HEK293 (cell line): ENCODE data around the gene LYL1.

Experiments
- CTCF ChIA-PET: fragments of 350-600 bp; formaldehyde crosslinking; extraction: SDS; loops from one replicate; lab custom pipeline; 2021; ENCODE audit warnings: antibody characterized with exemption; lab: Yijun Ruan, JAX
- POLR2A ChIA-PET: fragments of 300-600 bp; formaldehyde crosslinking; extraction: SDS; loops from one replicate; lab custom pipeline; 2020; ENCODE audit warnings: antibody characterized with exemption, inconsistent platforms; lab: Yijun Ruan, JAX
- H3K27ac ChIP-seq: fragments of 200-500 bp; sonication (Bioruptor generic); 2 replicates; pipeline ENCODE4 v1.5.1; 2014; ENCODE audit warnings: low read depth, low read length, control low read depth, inconsistent platforms; ENCODE audit errors: extremely low read depth
- H3K36me3 ChIP-seq, 2 experiments: fragments of 200-500 bp in 1 of 2; sonication (Bioruptor generic) in 1 of 2; 1 replicate in 1 of 2; 2 replicates in 1 of 2; pipeline ENCODE4 v1.5.1; 2014 to 2017; ENCODE audit warnings: inconsistent platforms in 2 of 2, low read length in 2 of 2; ENCODE audit not compliant: control insufficient read depth in 2 of 2, insufficient read depth in 1 of 2
- H3K4me1 ChIP-seq: fragments of 200-500 bp; sonication (Bioruptor generic); 2 replicates; pipeline ENCODE4 v1.5.1; 2014; ENCODE audit warnings: mild to moderate bottlenecking, low read length, inconsistent platforms; ENCODE audit not compliant: control insufficient read depth, insufficient read depth
- H3K4me3 ChIP-seq: 2 replicates; pipeline ENCODE4 v1.5.1; 2011; ENCODE audit warnings: low read depth, mild to moderate bottlenecking, control low read depth, low read length, moderate library complexity
- H3K9me3 ChIP-seq: fragments of 200-500 bp; sonication (Bioruptor generic); 2 replicates; pipeline ENCODE4 v1.5.1; 2014; ENCODE audit warnings: low read depth, low read length, inconsistent platforms; ENCODE audit not compliant: control insufficient read depth, insufficient read depth
- IKZF3 ChIP-seq: fragments of 450-650 bp; IDR thresholded peaks from 2 replicates; pipeline ENCODE4 v1.5.0; 2018; ENCODE audit warnings: missing biosample characterization, mild to moderate bottlenecking, missing genetic modification characterization, moderate library complexity
- KLF10 ChIP-seq: fragments of 450-650 bp; IDR thresholded peaks from 2 replicates; pipeline ENCODE4 v1.5.1; 2018; ENCODE audit warnings: missing biosample characterization, mild to moderate bottlenecking, missing genetic modification characterization
- KLF7 ChIP-seq: fragments of 450-650 bp; formaldehyde crosslinking; IDR thresholded peaks from 2 replicates; pipeline ENCODE4 v1.5.1; 2016; ENCODE audit warnings: missing biosample characterization, missing genetic modification characterization, borderline replicate concordance
- MZF1 ChIP-seq: fragments of 450-650 bp; formaldehyde crosslinking; IDR thresholded peaks from 2 replicates; pipeline ENCODE4 v1.5.1; 2017; ENCODE audit warnings: missing biosample characterization, missing genetic modification characterization, borderline replicate concordance
- PATZ1 ChIP-seq: fragments of 450-650 bp; formaldehyde crosslinking; IDR thresholded peaks from 2 replicates; pipeline ENCODE4 v1.5.1; 2016; ENCODE audit warnings: missing biosample characterization, missing genetic modification characterization
- PRDM1 ChIP-seq: fragments of 450-650 bp; formaldehyde crosslinking; IDR thresholded peaks from 2 replicates; pipeline ENCODE4; 2016; ENCODE audit warnings: missing biosample characterization, missing genetic modification characterization
- SCRT2 ChIP-seq: fragments of 450-650 bp; formaldehyde crosslinking; IDR thresholded peaks from 2 replicates; pipeline ENCODE4 v1.5.1; 2016; ENCODE audit warnings: missing biosample characterization, missing genetic modification characterization
- TSHZ1 ChIP-seq: fragments of 450-650 bp; formaldehyde crosslinking; IDR thresholded peaks from 2 replicates; pipeline ENCODE4 v1.5.1; 2016; ENCODE audit warnings: missing biosample characterization, missing genetic modification characterization, borderline replicate concordance
- WT1 ChIP-seq: fragments of 450-650 bp; formaldehyde crosslinking; IDR thresholded peaks from 2 replicates; pipeline ENCODE4 v1.5.1; 2016; ENCODE audit warnings: missing biosample characterization, missing genetic modification characterization
- ZBTB10 ChIP-seq: fragments of 450-650 bp; formaldehyde crosslinking; IDR thresholded peaks from 2 replicates; pipeline ENCODE4 v1.5.1; 2016; ENCODE audit warnings: missing biosample characterization, missing genetic modification characterization
- ZBTB26 ChIP-seq: fragments of 450-650 bp; formaldehyde crosslinking; optimal IDR thresholded peaks from 2 replicates; pipeline ENCODE3; 2016; ENCODE audit warnings: missing biosample characterization, mild to moderate bottlenecking, missing genetic modification characterization
- ZBTB48 ChIP-seq: fragments of 450-650 bp; formaldehyde crosslinking; IDR thresholded peaks from 2 replicates; pipeline ENCODE4 v1.5.1; 2016; ENCODE audit warnings: missing biosample characterization, missing genetic modification characterization
- ZBTB6 ChIP-seq: fragments of 450-650 bp; formaldehyde crosslinking; IDR thresholded peaks from 2 replicates; pipeline ENCODE4 v1.5.1; 2017; ENCODE audit warnings: missing biosample characterization, missing genetic modification characterization
- ZBTB8A ChIP-seq: fragments of 450-650 bp; formaldehyde crosslinking; IDR thresholded peaks from 2 replicates; pipeline ENCODE4 v1.5.1; 2016; ENCODE audit warnings: missing biosample characterization, missing genetic modification characterization
- ZFHX2 ChIP-seq: fragments of 450-650 bp; formaldehyde crosslinking; conservative IDR thresholded peaks from 2 replicates; pipeline ENCODE4 v1.5.1; 2016; ENCODE audit warnings: missing biosample characterization, missing genetic modification characterization
- ZNF138 ChIP-seq: fragments of 450-650 bp; formaldehyde crosslinking; IDR thresholded peaks from 2 replicates; pipeline ENCODE4 v1.5.1; 2016; ENCODE audit warnings: missing biosample characterization, missing genetic modification characterization, borderline replicate concordance
- ZNF239 ChIP-seq: fragments of 450-650 bp; formaldehyde crosslinking; IDR thresholded peaks from 2 replicates; pipeline ENCODE4 v1.5.1; 2016; ENCODE audit warnings: missing biosample characterization, missing genetic modification characterization
- ZNF24 ChIP-seq: fragments of 450-650 bp; formaldehyde crosslinking; IDR thresholded peaks from 2 replicates; pipeline ENCODE4 v1.5.1; 2016; ENCODE audit warnings: missing biosample characterization, missing genetic modification characterization
- ZNF324 ChIP-seq: fragments of 450-650 bp; formaldehyde crosslinking; IDR thresholded peaks from 2 replicates; pipeline ENCODE4 v1.5.1; 2016; ENCODE audit warnings: missing biosample characterization, missing genetic modification characterization
- ZNF398 ChIP-seq: fragments of 450-650 bp; formaldehyde crosslinking; IDR thresholded peaks from 2 replicates; pipeline ENCODE4 v1.5.1; 2017; ENCODE audit warnings: missing biosample characterization, missing genetic modification characterization
- ZNF416 ChIP-seq: fragments of 450-650 bp; formaldehyde crosslinking; IDR thresholded peaks from 2 replicates; pipeline ENCODE4 v1.5.1; 2016; ENCODE audit warnings: missing biosample characterization, missing genetic modification characterization
- ZNF510 ChIP-seq: fragments of 450-650 bp; formaldehyde crosslinking; IDR thresholded peaks from 2 replicates; pipeline ENCODE4 v1.5.1; 2018; ENCODE audit warnings: mild to moderate bottlenecking, missing genetic modification characterization, missing biosample characterization; ENCODE audit not compliant: insufficient replicate concordance
- ZNF677 ChIP-seq: fragments of 450-650 bp; IDR thresholded peaks from 2 replicates; pipeline ENCODE4 v1.5.0; 2018; ENCODE audit warnings: missing biosample characterization, mild to moderate bottlenecking, missing genetic modification characterization, moderate library complexity

The LYL1 gene

GRCh38 chr19:13057744-13058143 lies 44.9 kb downstream of the LYL1 start:
- POLR2A ChIA-PET = interaction anchor here (0.6 to 1.2 kb wide), 4 partner anchors 53 to 92 kb away, joined by 3 read pairs; no protein-coding TSS in a partner anchor
- TF ChIP-seq ZNF510 (tag by site-specific recombination) = no peak
- peak; percentile 63 for TF ChIP-seq PRDM1 (tag by site-specific recombination)
- TF ChIP-seq MZF1 (tag by site-specific recombination) = no peak
- TF ChIP-seq ZNF324 (tag by site-specific recombination) = no peak
- 0 out of 2 replicates have a peak, but pooled peaks have one; percentile 22 for TF ChIP-seq IKZF3
- TF ChIP-seq KLF7 (tag by site-specific recombination) = no peak
- TF ChIP-seq TSHZ1 = no peak
- no peak for TF ChIP-seq ZNF24 (tag by site-specific recombination)
- peak; percentile 42; the same call in 1 of the 2 replicates for TF ChIP-seq SCRT2 (tag by site-specific recombination)
- TF ChIP-seq PATZ1 (tag by site-specific recombination) = peak; percentile 40; the same call in 1 of the 2 replicates
- no peak for TF ChIP-seq ZNF138 (tag by site-specific recombination)
- TF ChIP-seq ZBTB6 (tag by site-specific recombination) = no peak
- TF ChIP-seq ZBTB8A = 0 out of 2 replicates have a peak, but pooled peaks have one; percentile 20
- no peak for TF ChIP-seq KLF10
- TF ChIP-seq ZNF239 (tag by site-specific recombination) = no peak
- 0 out of 2 replicates have a peak, but pooled peaks have one; percentile 6 for TF ChIP-seq ZFHX2 (tag by site-specific recombination)
- no peak for TF ChIP-seq WT1 (tag by site-specific recombination)
- TF ChIP-seq ZNF416 (tag by site-specific recombination) = no peak
- TF ChIP-seq ZNF677 = no peak
- peak; percentile 59 for TF ChIP-seq ZNF398 (tag by site-specific recombination)
- no peak for TF ChIP-seq ZBTB10 (tag by site-specific recombination)
- TF ChIP-seq ZBTB26 (tag by site-specific recombination) = no peak
- TF ChIP-seq ZBTB48 (tag by site-specific recombination) = 0 out of 2 replicates have a peak, but pooled peaks have one; percentile 26
- TF ChIP-seq, all 188 proteins: peak for 8
- no peaks in the 10 kb centered on the region for H3K36me3 ChIP-seq
- H3K4me3 ChIP-seq = no peak overlapping the region
- no peaks in the 10 kb centered on the region for H3K9me3 ChIP-seq
- H3K27ac ChIP-seq = peak overlapping the region; percentile 42
- CTCF ChIA-PET = interaction anchor here (0.6 to 15.8 kb wide), 13 partner anchors 12 to 784 kb away, joined by 3 to 247 read pairs (median 4); no protein-coding TSS in a partner anchor
- H3K4me1 ChIP-seq = peaks cover 50% of the 10 kb centered on the region
